KBM-7 (cell line): ENCODE results near the gene CAAP1.
"Not testable (repeated sequence)": the region's sequence is repeated elsewhere in the genome, so short reads cannot be mapped to it uniquely, and the experiment has no call there.

Source experiments
- DNase-seq: peaks from one replicate; pipeline ENCODE4 v3.0.0-alpha.2; 2015
- in situ Hi-C: fragments of 300-500 bp; cut with MboI; formaldehyde crosslinking; loops from 2 replicates; pipeline ENCODE4 v1.14.3; 2020; ENCODE audit warnings: low sequenced_read_pairs, low pct_unique_long_range_greater_than_20kb, mixed read lengths

CAAP1 gene

GRCh38 chr9:26892251-26893029 is at the start of gene CAAP1:
CAAP1 (minus strand) TSS chr9:26892802; CDS start chr9:26892715, 87 bp downstream.
- in situ Hi-C loops = no loop called here

GRCh38 chr9:26940779-26941178 is 48.2 kb upstream of the CAAP1 start:
- no peak for DNase-seq
- in situ Hi-C loops = no loop called here

More at GRCh38 chr9:26892251-26893029, at the start of gene CAAP1:
- DNase-seq = peak; percentile 93

- in situ Hi-C loops = no loop called here
- DNase-seq = no peak
These were observed 47.5 kb upstream of the CAAP1 start for GRCh38 chr9:26939955-26940711.

GRCh38 chr9:26937816-26938371 is 45.3 kb upstream of the CAAP1 start:
- in situ Hi-C loops = no loop called here
- no peak for DNase-seq

- DNase-seq = no peak
- in situ Hi-C loops = no loop called here
These were observed 43.2 kb upstream of the CAAP1 start for GRCh38 chr9:26935847-26936246.

GRCh38 chr9:26928902-26929495 is 36.4 kb upstream of the CAAP1 start:
- DNase-seq = no peak
- in situ Hi-C loops = no loop called here

- in situ Hi-C loops = no loop called here
- no peak for DNase-seq
These were observed 33.0 kb upstream of the CAAP1 start for GRCh38 chr9:26925609-26926008.

GRCh38 chr9:26919698-26920097 is 27.1 kb upstream of the CAAP1 start:
- in situ Hi-C loops = no loop called here
- DNase-seq = no peak

- in situ Hi-C loops = no loop called here
- DNase-seq = no peak
These were observed 20.6 kb upstream of the CAAP1 start for GRCh38 chr9:26913138-26913668.

- in situ Hi-C loops = no loop called here
- no peak for DNase-seq
These were observed 12.1 kb upstream of the CAAP1 start for GRCh38 chr9:26904671-26905070.

GRCh38 chr9:26904070-26904469 is 11.5 kb upstream of the CAAP1 start:
- in situ Hi-C loops = no loop called here
- DNase-seq = no peak

- in situ Hi-C loops = no loop called here
These were observed 551 bp upstream of the CAAP1 start for GRCh38 chr9:26893030-26893676.

GRCh38 chr9:26891726-26892125 is 876 bp downstream of the CAAP1 start:
- in situ Hi-C loops = no loop called here
- no peak for DNase-seq

More at GRCh38 chr9:26893030-26893676, 551 bp upstream of the CAAP1 start:
- DNase-seq = peak; percentile 29

- peak; percentile 18 for DNase-seq
- in situ Hi-C loops = no loop called here
These were observed 4.3 kb downstream of the CAAP1 start for GRCh38 chr9:26888271-26888670.

GRCh38 chr9:26882154-26882553 is 10.4 kb downstream of the CAAP1 start:
- in situ Hi-C loops = no loop called here
- DNase-seq = no peak

GRCh38 chr9:26880262-26880661 is 12.3 kb downstream of the CAAP1 start:
- no peak for DNase-seq
- in situ Hi-C loops = no loop called here

GRCh38 chr9:26875155-26875554 is 17.4 kb downstream of the CAAP1 start:
- DNase-seq, in situ Hi-C loops: not testable (repeated sequence)

- no peak for DNase-seq
- in situ Hi-C loops = no loop called here
These were observed 22.3 kb downstream of the CAAP1 start for GRCh38 chr9:26870292-26870691.

GRCh38 chr9:26863074-26863473 is 29.5 kb downstream of the CAAP1 start:
- no peak for DNase-seq
- in situ Hi-C loops = no loop called here
